Progenitor cell of endocrine pancreas (in vitro differentiated cells): ENCODE data around the gene TUBA1C. TPM values are rescaled to one million over a fixed set of nuclear protein-coding genes. Genes with fewer than 3 reads are reported as not detected.
A peak's percentile ranks its signal among the peaks of the same experiment; 100 is the strongest.

ENCODE experiments used
- DNase-seq: peaks from one replicate; pipeline ENCODE4 v3.0.0; 2021; ENCODE audit warnings: low spot score; ENCODE audit not compliant: unreplicated experiment
- H3K27ac Mint-ChIP-seq: 2 replicates; pipeline ENCODE4 v1.8.0; 2021; ENCODE audit warnings: mild to moderate bottlenecking, moderate library complexity, mixed read lengths
- H3K27me3 Mint-ChIP-seq: 2 replicates; pipeline ENCODE4 v1.8.0; 2021; ENCODE audit warnings: mixed read lengths
- H3K36me3 Mint-ChIP-seq: 2 replicates; pipeline ENCODE4 v1.8.0; 2022; ENCODE audit warnings: mixed read lengths; ENCODE audit not compliant: insufficient read depth
- H3K4me1 Mint-ChIP-seq: 2 replicates; pipeline ENCODE4 v1.8.0; 2021; ENCODE audit warnings: low read depth, mixed read lengths
- H3K4me3 Mint-ChIP-seq: 2 replicates; pipeline ENCODE4 v1.8.0; 2021; ENCODE audit warnings: low read depth, mild to moderate bottlenecking, moderate library complexity, mixed read lengths
- H3K9me3 Mint-ChIP-seq: 2 replicates; pipeline ENCODE4 v1.8.0; 2021; ENCODE audit warnings: low read depth, mixed read lengths
- CTCF ChIP-seq: fragments of 200-600 bp; sonication (generic); IDR thresholded peaks from one replicate; pipeline ENCODE4 v1.5.0; 2021; ENCODE audit warnings: antibody characterized with exemption, mild to moderate bottlenecking; ENCODE audit not compliant: unreplicated experiment
- total RNA-seq: library from RNA; stranded (reverse); gene quantifications from 2 replicates; pipeline ENCODE4 v1.2.1, GENCODE V29; 2021

The TUBA1C gene
- total RNA-seq, 1 donor from 2014 or later, result 128 TPM

GRCh38 chr12:49231878-49232655, 32.8 kb upstream of the TUBA1C start:
- Mint-ChIP-seq H3K4me1 (peaks cover 18% of the 10 kb centered on the region), H3K27ac (peak overlapping the region; percentile 88), H3K9me3 (no peaks in the 10 kb centered on the region), H3K27me3 (peaks cover 24% of the 10 kb centered on the region), H3K36me3 (no peaks in the 10 kb centered on the region), H3K4me3 (no peak overlapping the region)
- TF ChIP-seq CTCF, result no peak
- DNase-seq, result no peak

GRCh38 chr12:49232940-49233841, 31.7 kb upstream of the TUBA1C start:
- H3K27ac Mint-ChIP-seq, result peak overlapping the region; percentile 88

GRCh38 chr12:49233842-49234526, 30.9 kb upstream of the TUBA1C start:
- no peak for TF ChIP-seq CTCF
- Mint-ChIP-seq H3K27me3 (peaks cover 12% of the 10 kb centered on the region), H3K4me1 (peaks cover 18% of the 10 kb centered on the region), H3K4me3 (peak overlapping the region; percentile 31), H3K36me3 (no peaks in the 10 kb centered on the region), H3K9me3 (no peaks in the 10 kb centered on the region), H3K27ac (no peak overlapping the region)
- no peak for DNase-seq

More at GRCh38 chr12:49232940-49233841, 31.7 kb upstream of the TUBA1C start:
- no peak for TF ChIP-seq CTCF
- Mint-ChIP-seq H3K4me3 (peak overlapping the region; percentile 37), H3K36me3 (no peaks in the 10 kb centered on the region), H3K9me3 (no peaks in the 10 kb centered on the region), H3K27me3 (peaks cover 17% of the 10 kb centered on the region), H3K4me1 (peaks cover 18% of the 10 kb centered on the region)
- DNase-seq, result peak; percentile 39

- Mint-ChIP-seq H3K27me3 (peaks cover 2% of the 10 kb centered on the region), H3K4me3 (no peak overlapping the region), H3K4me1 (peaks cover 16% of the 10 kb centered on the region), H3K27ac (no peak overlapping the region), H3K36me3 (no peaks in the 10 kb centered on the region), H3K9me3 (no peaks in the 10 kb centered on the region)
- no peak for TF ChIP-seq CTCF
- DNase-seq, result no peak
Observed at GRCh38 chr12:49236423-49236822, 28.5 kb upstream of the TUBA1C start.

- no peak for DNase-seq
- Mint-ChIP-seq H3K27me3 (peaks cover 2% of the 10 kb centered on the region), H3K4me3 (no peak overlapping the region), H3K27ac (no peak overlapping the region), H3K9me3 (no peaks in the 10 kb centered on the region), H3K4me1 (no peaks in the 10 kb centered on the region), H3K36me3 (no peaks in the 10 kb centered on the region)
- TF ChIP-seq CTCF, result no peak
Observed at GRCh38 chr12:49243631-49244030, 21.3 kb upstream of the TUBA1C start.
